Measurements from ENCODE around the gene CHTOP.

GRCh38 chr1:153592748-153593147 lies 41.1 kb upstream of the CHTOP start:
- TF ChIP-seq CTCF (conservative IDR thresholded peaks at IDR 0.05; ENCODE audit: low read depth, low read length), result no peak
- no peak for TF ChIP-seq POLR2A (IDR thresholded peaks at IDR 0.05; ENCODE audit: low read depth, low read length)
- TF ChIP-seq RAD21 (IDR thresholded peaks at IDR 0.05; ENCODE audit: low read length), result no peak
- TF ChIP-seq NFE2L2 (IDR thresholded peaks at IDR 0.05; ENCODE audit: low read depth, low read length), result no peak
- no peak for TF ChIP-seq CHD1 (IDR thresholded peaks at IDR 0.05; ENCODE audit: low read depth, low read length)
- no peak for TF ChIP-seq BHLHE40 (IDR thresholded peaks at IDR 0.05; ENCODE audit: low read depth, low read length)
- TF ChIP-seq USF2 (IDR thresholded peaks at IDR 0.05; ENCODE audit: low read depth, low read length), result no peak
